Prostate gland (tissue), 2 donors: Measurements from ENCODE around the gene ARID2.

Experiments used
- POLR2A ChIP-seq: fragments of 450-650 bp; IDR thresholded peaks from one replicate; pipeline ENCODE4 v1.6.1; 2016; ENCODE audit warnings: antibody characterized with exemption, mild to moderate bottlenecking
- POLR2AphosphoS5 ChIP-seq: sonication (generic); formaldehyde crosslinking; IDR thresholded peaks from one replicate; pipeline ENCODE4 v1.6.1; 2017; ENCODE audit warnings: antibody characterized with exemption
- TF ChIP-seq, protein P1 (sequence below), 4 experiments: fragments of 200-600 bp in 2 of 4; fragments of 450-650 bp in 2 of 4; sonication (generic) in 2 of 4; IDR thresholded peaks; 1 replicate in 3 of 4; 2 replicates in 1 of 4; pipeline ENCODE4 v1.5.1; 2016 to 2019; ENCODE audit warnings: antibody characterized with exemption in 4 of 4, mild to moderate bottlenecking in 2 of 4, moderate library complexity in 2 of 4

DNA sequence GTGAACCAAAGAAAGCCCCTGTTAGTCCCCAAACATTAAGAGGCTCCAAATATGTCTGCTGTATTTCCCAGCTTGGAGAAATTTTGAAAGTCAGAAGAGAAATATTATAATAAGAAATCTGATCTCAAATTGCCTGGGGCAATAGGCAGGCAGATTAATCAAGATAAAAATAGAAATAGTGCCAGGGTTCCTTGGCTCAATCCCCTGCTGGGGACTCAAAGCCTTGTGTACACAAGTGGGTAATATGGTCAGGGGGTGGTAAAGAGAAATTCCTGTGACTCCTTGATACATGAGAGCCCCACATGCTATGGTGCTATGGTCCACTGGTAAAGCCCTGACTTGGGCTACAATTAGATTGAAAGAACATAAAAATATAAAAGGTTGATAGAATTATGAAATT, 41.3 kb upstream of the ARID2 start:
- TF ChIP-seq, protein P1, sequence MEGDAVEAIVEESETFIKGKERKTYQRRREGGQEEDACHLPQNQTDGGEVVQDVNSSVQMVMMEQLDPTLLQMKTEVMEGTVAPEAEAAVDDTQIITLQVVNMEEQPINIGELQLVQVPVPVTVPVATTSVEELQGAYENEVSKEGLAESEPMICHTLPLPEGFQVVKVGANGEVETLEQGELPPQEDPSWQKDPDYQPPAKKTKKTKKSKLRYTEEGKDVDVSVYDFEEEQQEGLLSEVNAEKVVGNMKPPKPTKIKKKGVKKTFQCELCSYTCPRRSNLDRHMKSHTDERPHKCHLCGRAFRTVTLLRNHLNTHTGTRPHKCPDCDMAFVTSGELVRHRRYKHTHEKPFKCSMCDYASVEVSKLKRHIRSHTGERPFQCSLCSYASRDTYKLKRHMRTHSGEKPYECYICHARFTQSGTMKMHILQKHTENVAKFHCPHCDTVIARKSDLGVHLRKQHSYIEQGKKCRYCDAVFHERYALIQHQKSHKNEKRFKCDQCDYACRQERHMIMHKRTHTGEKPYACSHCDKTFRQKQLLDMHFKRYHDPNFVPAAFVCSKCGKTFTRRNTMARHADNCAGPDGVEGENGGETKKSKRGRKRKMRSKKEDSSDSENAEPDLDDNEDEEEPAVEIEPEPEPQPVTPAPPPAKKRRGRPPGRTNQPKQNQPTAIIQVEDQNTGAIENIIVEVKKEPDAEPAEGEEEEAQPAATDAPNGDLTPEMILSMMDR (IDR thresholded peaks at IDR 0.05) = no peak
- no peak for TF ChIP-seq POLR2A
- no peak for TF ChIP-seq POLR2AphosphoS5
